Measurements from ENCODE around the gene TGFB2.

Gene TGFB2

DNA sequence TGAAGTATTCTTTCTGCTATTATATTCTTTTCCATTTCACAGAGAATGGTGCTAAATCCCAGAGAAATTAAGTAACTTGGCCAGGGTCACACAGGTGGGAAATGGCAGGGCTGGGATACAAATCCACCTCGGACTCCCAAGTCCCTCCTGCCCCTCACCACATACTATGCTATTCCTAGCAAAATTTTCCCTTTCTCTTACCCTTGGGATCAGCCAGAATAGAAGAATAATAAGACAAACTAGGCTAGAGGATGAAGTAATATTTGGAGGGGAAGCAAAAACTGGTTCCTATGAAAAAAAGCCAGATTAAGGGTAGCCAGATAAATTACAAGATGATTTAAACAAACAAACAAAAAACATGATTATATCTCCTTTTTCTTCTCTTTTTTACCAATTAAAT, 62.5 kb downstream of the TGFB2 start:
- in situ Hi-C loops (cut with HindIII; ENCODE audit: low pct_ligation_motif_present, low pct_unique_long_range_greater_than_20kb, low sequenced_read_pairs), result no loop called here
- DNase-seq, result no peak

DNA sequence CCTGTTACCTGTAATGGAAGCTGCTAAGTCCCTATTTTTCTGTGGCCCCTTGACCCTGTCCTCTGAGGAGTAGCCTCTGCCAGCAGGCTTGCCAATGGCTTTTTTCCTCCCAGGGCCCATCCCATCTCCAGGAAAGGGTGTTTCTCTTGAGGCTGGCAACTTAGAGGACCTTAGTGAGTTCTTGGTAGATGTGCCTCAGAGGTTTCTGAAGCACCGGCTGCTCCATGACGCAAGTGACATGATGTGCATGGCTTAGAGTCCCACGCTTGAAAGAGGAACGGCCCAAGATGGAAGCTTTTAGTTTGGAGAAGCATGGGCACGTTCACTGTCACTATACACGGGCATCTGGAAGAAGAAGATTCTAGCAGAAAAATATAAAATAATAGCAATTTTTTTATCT, 63.0 kb downstream of the TGFB2 start:
- in situ Hi-C loops (cut with HindIII; ENCODE audit: low pct_ligation_motif_present, low pct_unique_long_range_greater_than_20kb, low sequenced_read_pairs), result no loop called here
- DNase-seq, result no peak

DNA sequence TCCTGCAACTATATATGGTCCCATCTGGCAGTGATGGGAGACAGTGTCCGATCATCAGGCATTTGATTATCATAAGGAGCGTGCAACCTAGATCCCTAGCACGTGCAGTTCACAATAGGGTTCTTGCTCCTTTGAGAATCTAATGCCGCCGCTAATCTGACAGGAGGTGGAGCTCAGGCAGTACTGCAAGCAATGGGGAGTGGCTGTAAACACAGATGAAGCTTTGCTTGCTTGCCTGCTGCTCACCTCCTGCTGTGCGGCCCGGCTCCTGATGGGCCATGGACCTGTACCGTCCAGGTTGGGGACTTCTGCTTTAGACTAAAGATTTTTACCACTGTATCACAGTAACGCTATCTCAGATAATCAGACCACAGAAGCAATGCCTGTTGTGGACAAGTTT, 63.8 kb downstream of the TGFB2 start:
- DNase-seq, result no peak
- in situ Hi-C loops (cut with HindIII; ENCODE audit: low pct_ligation_motif_present, low pct_unique_long_range_greater_than_20kb, low sequenced_read_pairs), result no loop called here

DNA sequence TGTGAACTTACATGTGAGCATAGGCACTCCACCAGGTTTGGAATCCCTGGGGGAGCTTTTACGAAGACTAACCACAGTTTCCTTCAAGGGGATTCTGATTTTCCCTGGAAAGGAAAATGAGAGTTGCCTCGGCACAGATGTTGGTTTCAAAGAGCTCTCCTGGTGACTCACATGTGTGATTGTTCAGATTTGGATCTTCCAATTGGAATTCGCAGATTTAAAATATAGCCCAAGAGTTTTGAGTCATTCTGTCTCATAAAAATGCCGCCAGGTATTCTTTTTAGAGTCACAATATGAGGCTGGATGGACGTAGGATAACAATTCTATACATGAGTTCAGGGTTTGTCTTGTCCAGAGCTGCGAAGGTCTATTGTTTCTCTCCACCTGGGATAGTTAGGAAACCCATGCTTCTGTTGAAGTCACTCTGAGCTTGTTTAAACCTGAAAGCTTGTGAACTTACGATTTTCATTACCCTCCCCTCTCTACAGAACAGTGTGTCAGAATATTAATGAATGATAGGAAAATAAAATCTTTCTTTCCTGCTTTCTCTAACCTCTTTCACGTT, 64.9 kb downstream of the TGFB2 start:
- DNase-seq, result no peak
- in situ Hi-C loops (cut with HindIII; ENCODE audit: low pct_ligation_motif_present, low pct_unique_long_range_greater_than_20kb, low sequenced_read_pairs), result no loop called here

GRCh38 chr1:218411101-218411500, 66.0 kb downstream of the TGFB2 start:
- DNase-seq, result no peak
- in situ Hi-C loops (cut with HindIII; ENCODE audit: low pct_ligation_motif_present, low pct_unique_long_range_greater_than_20kb, low sequenced_read_pairs), result no loop called here

GRCh38 chr1:218412171-218412570, 67.0 kb downstream of the TGFB2 start:
- in situ Hi-C loops (cut with HindIII; ENCODE audit: low pct_ligation_motif_present, low pct_unique_long_range_greater_than_20kb, low sequenced_read_pairs), result no loop called here
- no peak for DNase-seq

DNA sequence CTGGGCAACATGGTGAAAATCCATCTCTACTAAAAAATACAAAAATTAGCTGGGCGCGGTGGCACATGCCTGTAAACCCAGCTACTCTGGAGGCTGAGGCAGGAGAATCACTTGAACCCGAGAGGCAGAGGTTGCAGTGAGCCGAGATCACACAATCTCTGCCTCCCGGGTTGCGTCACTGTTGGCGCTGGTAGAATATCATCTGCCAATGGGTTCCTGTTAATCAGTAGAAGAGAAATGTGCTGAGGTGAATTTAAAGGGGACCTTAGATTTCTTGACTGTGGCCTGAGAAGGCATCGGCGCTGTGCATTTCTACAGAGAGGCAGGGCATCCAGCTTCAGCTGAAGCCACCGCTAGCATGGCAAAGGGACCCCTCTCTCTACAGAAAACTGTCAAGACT, 68.0 kb downstream of the TGFB2 start:
- in situ Hi-C loops (cut with HindIII; ENCODE audit: low pct_ligation_motif_present, low pct_unique_long_range_greater_than_20kb, low sequenced_read_pairs), result no loop called here
- DNase-seq, result no peak

DNA sequence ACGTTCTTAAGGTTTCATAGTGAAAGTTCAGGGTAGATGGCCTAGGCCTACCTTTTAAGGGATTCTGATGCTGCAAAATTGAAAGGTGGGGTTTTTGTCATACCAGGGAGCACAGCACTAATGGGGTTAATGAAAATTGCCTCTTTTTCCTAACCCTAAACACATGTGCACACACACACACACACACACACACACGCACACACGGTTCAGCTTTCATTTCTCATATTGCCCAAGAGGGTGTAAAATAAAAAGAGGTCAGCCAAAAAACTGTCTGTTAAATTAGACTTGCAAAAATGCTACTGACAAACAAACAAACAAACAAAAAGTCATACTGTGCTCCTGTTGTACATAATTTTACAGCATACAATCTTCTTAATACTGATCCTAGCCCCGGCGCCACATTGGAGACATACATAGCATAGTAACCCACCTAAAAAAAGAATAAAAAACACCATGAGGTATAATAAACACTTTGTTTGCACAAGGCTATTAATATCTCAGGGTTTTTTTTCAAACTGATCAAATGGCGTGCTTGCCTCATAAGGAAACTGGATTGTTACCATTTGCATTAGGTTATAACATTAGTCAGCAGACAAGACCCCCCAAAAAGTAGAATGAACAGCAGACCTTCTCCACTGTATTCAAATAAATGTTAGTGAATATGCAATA, 69.1 kb downstream of the TGFB2 start:
- in situ Hi-C loops (cut with HindIII; ENCODE audit: low pct_ligation_motif_present, low pct_unique_long_range_greater_than_20kb, low sequenced_read_pairs), result no loop called here
- DNase-seq, result no peak

DNA sequence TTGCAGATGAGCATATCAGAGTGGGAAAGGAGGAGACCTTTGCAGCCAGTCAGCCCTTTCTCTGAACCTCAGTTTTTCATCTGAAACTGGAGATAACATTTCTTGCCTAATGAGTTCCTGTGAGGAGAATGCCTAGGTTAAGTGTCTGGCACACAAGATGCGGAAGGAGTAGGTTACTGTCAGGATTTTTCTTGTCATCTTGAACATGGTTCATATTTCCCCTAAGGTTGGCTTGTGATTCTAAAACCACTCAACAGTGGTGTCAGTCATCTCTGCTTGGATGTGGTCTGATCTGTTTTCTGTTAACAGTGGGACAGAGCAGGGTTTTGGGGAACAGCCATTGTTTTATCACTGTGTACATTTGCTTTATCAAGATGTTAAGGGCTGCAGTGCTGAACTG, 70.6 kb downstream of the TGFB2 start:
- DNase-seq, result no peak
- in situ Hi-C loops (cut with HindIII; ENCODE audit: low pct_ligation_motif_present, low pct_unique_long_range_greater_than_20kb, low sequenced_read_pairs), result no loop called here

DNA sequence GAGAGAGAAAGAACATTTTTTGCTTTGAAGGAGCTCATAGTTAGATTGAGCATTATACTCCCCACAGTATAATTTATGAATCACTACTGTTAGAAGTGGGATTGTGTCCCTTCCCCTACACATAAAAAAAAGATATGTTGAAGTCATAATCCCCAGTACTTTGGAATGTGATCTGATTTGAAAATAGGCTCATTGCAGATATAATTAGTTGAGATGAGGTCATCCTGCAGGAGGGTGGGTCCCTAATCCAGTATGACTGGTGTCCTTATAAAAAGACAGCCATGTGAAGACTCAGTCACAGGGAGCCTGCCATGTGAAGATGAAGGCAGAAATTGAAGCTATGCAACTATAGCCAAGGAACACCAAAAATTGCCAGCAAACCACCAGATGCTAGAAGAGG, 76.4 kb downstream of the TGFB2 start:
- in situ Hi-C loops (cut with HindIII; ENCODE audit: low pct_ligation_motif_present, low pct_unique_long_range_greater_than_20kb, low sequenced_read_pairs), result no loop called here
- DNase-seq, result no peak

- in situ Hi-C loops (cut with HindIII; ENCODE audit: low pct_ligation_motif_present, low pct_unique_long_range_greater_than_20kb, low sequenced_read_pairs), result no loop called here
- DNase-seq, result no peak
Measured at GRCh38 chr1:218424502-218424901, 79.4 kb downstream of the TGFB2 start.

GRCh38 chr1:218425647-218426342, 80.7 kb downstream of the TGFB2 start:
- in situ Hi-C loops (cut with HindIII; ENCODE audit: low pct_ligation_motif_present, low pct_unique_long_range_greater_than_20kb, low sequenced_read_pairs), result no loop called here
- no peak for DNase-seq

- in situ Hi-C loops (cut with HindIII; ENCODE audit: low pct_ligation_motif_present, low pct_unique_long_range_greater_than_20kb, low sequenced_read_pairs), result no loop called here
- no peak for DNase-seq
Measured at GRCh38 chr1:218426343-218426657, 81.2 kb downstream of the TGFB2 start.

- no peak for DNase-seq
- in situ Hi-C loops (cut with HindIII; ENCODE audit: low pct_ligation_motif_present, low pct_unique_long_range_greater_than_20kb, low sequenced_read_pairs), result no loop called here
Measured at GRCh38 chr1:218429301-218429700, 84.2 kb downstream of the TGFB2 start.

DNA sequence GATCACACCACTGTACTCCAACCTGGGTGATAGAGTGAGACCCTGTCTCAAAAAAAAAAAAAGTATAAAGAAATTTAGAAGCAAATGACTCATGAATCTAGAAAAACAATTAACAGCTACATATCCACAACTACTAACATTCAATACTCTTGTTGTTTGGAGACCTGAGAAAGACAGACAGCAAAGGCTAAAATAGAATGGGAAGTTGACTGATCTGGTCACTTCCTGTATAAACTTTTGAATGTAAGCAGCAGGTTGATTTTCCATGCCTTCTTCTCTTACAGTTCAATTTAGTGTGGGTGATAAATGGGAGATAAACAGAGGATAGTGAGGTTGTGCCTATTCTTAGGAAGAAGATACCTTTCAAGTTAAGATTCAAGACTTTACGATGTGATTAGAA, 85.2 kb downstream of the TGFB2 start:
- in situ Hi-C loops (cut with HindIII; ENCODE audit: low pct_ligation_motif_present, low pct_unique_long_range_greater_than_20kb, low sequenced_read_pairs), result no loop called here

DNA sequence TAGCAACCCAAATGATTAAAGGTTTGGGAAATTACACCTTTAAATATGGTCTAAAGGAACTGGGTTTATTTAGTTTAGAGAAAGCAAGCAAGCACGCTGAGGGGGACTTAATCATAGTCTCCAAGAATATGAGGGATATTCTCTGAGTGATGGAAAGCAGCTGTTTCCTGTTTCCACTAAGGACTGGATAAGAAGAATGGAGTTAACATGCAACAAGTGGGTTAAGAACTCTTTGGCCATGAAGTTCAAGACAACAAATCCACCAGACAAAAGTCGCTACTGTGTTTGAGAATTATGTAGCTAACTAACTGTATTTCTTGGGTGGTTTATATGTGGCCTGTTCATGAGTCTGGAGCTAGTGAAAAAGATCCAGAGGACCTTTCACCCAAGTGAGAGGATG, 85.7 kb downstream of the TGFB2 start:
- no peak for DNase-seq
- in situ Hi-C loops (cut with HindIII; ENCODE audit: low pct_ligation_motif_present, low pct_unique_long_range_greater_than_20kb, low sequenced_read_pairs), result no loop called here

More for the DNA sequence above, 85.2 kb downstream of the TGFB2 start:
- no peak for DNase-seq

DNA sequence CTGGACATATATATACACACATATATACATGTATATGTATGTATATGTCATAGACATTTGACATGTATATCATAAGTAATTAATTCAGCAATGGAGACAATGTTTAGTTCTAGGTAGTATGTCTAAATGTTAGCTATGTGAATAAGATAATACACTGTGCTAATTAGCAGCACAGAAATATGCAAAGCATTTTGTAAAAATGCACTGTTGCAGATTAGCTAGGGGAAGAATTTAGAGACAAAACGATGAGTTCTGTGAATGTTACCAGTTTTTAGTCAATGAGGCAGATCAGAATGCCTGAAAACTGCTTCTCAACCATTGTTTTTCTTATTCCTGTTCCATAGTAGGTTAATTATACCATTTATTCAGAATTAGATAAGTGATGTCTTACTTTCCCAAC, 86.3 kb downstream of the TGFB2 start:
- no peak for DNase-seq
- in situ Hi-C loops (cut with HindIII; ENCODE audit: low pct_ligation_motif_present, low pct_unique_long_range_greater_than_20kb, low sequenced_read_pairs), result no loop called here

DNA sequence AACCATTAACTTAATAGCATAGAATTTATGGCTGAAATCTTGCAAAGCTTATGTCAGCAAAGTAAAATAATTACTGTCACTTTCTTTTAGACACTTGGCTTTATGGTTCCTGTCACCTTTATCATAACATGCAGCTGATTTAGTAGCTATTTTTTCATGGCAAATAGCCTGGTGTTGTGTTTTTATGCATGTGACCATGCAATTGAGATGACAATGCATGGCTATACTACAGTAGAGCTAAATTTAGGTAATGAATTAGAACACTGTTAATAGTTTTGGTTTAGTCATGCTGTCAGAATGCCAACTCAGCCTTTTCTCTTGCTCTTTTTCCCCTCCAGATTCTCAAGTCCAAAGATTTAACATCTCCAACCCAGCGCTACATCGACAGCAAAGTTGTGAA, 88.6 kb downstream of the TGFB2 start:
- in situ Hi-C loops (cut with HindIII; ENCODE audit: low pct_ligation_motif_present, low pct_unique_long_range_greater_than_20kb, low sequenced_read_pairs), result no loop called here
- no peak for DNase-seq

DNA sequence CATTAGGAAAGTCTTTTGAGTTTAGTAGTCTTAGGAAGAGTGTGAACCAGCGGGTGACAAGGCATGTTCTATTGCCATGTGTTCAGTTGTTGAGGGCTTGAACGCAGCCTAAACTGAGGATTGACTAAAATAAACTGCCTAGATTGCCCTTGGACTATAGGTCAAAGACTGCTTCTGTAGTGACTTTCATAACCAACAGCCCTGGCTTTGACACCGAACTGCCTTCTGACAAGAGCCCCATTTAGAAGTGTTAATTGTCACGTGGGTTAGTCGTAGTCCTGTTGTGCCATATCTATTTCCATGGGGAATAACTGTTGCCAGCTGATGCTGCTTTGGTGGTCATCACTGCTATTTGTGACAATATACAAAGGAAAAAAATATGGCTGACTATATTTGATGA, 90.4 kb downstream of the TGFB2 start:
- in situ Hi-C loops (cut with HindIII; ENCODE audit: low pct_ligation_motif_present, low pct_unique_long_range_greater_than_20kb, low sequenced_read_pairs), result no loop called here
- DNase-seq, result no peak

- in situ Hi-C loops (cut with HindIII; ENCODE audit: low pct_ligation_motif_present, low pct_unique_long_range_greater_than_20kb, low sequenced_read_pairs), result no loop called here
- DNase-seq, result no peak
Measured at GRCh38 chr1:218436346-218436745, 91.2 kb downstream of the TGFB2 start.
